Caco-2 (cell line): ENCODE results near the gene SLC1A2. TPM values are rescaled to one million over a fixed set of nuclear protein-coding genes. Genes with fewer than 3 reads are reported as not detected.

Experiments used
- BruUV-seq: library from RNA; stranded (reverse); fragments of 400-500 nt; replicated peaks from 2 replicates; lab custom pipeline; 2021; lab: Mats Ljungman, UMichigan
- CTCF ChIA-PET: fragments of 300-600 bp; sonication (Branson Sonifier 250); formaldehyde crosslinking; loops from one replicate; lab custom pipeline; 2022; ENCODE audit warnings: antibody characterized with exemption; lab: Charles Lee
- POLR2A ChIA-PET: fragments of 300-600 bp; sonication (Branson Sonifier 250); formaldehyde crosslinking; loops from one replicate; lab custom pipeline; 2022; ENCODE audit warnings: antibody characterized with exemption; lab: Charles Lee
- DNase-seq, 2 experiments: peaks; one replicate each; pipeline versions ENCODE4 v3.0.0 to v3.0.0-alpha.2; 2020 to 2022
- H3K27me3 ChIP-seq: replicated peaks from 2 replicates; pipeline ENCODE4 v1.6.0; 2011; ENCODE audit warnings: low read length; ENCODE audit not compliant: control insufficient read depth, insufficient read depth
- H3K36me3 ChIP-seq: 2 replicates; pipeline ENCODE4 v1.5.1; 2011; ENCODE audit warnings: low read length; ENCODE audit not compliant: control insufficient read depth, insufficient read depth
- H3K4me1 ChIP-seq: fragments of 250-450 bp; sonication (Bioruptor Pico); 2 replicates; pipeline ENCODE4 v1.5.1; 2020; ENCODE audit warnings: mild to moderate bottlenecking
- H3K4me3 ChIP-seq: 2 replicates; pipeline ENCODE4 v1.5.1; 2011; ENCODE audit warnings: low read depth, mild to moderate bottlenecking, control low read depth, low read length
- H3K9me3 ChIP-seq: fragments of 250-450 bp; sonication (Bioruptor Pico); 2 replicates; pipeline ENCODE4 v1.5.1; 2020; ENCODE audit warnings: mild to moderate bottlenecking, moderate library complexity
- H3K27ac Mint-ChIP-seq: one replicate; pipeline ENCODE4 v1.8.0; 2022; ENCODE audit warnings: mixed read lengths; ENCODE audit not compliant: unreplicated experiment
- H3K27me3 Mint-ChIP-seq: one replicate; pipeline ENCODE4 v1.8.0; 2022; ENCODE audit warnings: mixed read lengths; ENCODE audit not compliant: insufficient read depth, unreplicated experiment
- H3K36me3 Mint-ChIP-seq: one replicate; pipeline ENCODE4 v1.8.0; 2022; ENCODE audit warnings: mild to moderate bottlenecking, mixed read lengths; ENCODE audit not compliant: insufficient read depth, unreplicated experiment
- H3K4me1 Mint-ChIP-seq: one replicate; pipeline ENCODE4 v1.8.0; 2022; ENCODE audit warnings: low read depth, mixed read lengths; ENCODE audit not compliant: unreplicated experiment
- H3K4me3 Mint-ChIP-seq: one replicate; pipeline ENCODE4 v1.8.0; 2022; ENCODE audit warnings: mild to moderate bottlenecking, moderate library complexity, mixed read lengths; ENCODE audit not compliant: unreplicated experiment
- H3K9me3 Mint-ChIP-seq: one replicate; pipeline ENCODE4 v1.8.0; 2022; ENCODE audit warnings: mixed read lengths; ENCODE audit not compliant: unreplicated experiment
- intact Hi-C: fragments of 100-400 bp; cut with micrococcal nuclease; formaldehyde crosslinking; loops from one replicate; pipeline ENCODE4 v1.10.0; 2022; ENCODE audit not compliant: unreplicated experiment
- total RNA-seq: library from RNA; stranded (reverse); gene quantifications from 2 replicates; pipeline ENCODE4 v1.2.3, GENCODE V29; 2022
- TF ChIP-seq, protein P1 (sequence below), 2 experiments: fragments of 200-600 bp in 1 of 2; IDR thresholded peaks; 1 replicate in 1 of 2; 2 replicates in 1 of 2; pipeline versions ENCODE4 v1.5.1 to v1.8.0; 2011 to 2022; ENCODE audit warnings: antibody characterized with exemption in 1 of 2, control low read depth in 1 of 2, inconsistent platforms in 1 of 2, low read depth in 1 of 2, low read length in 1 of 2, mild to moderate bottlenecking in 1 of 2, moderate library complexity in 1 of 2; ENCODE audit not compliant: insufficient read depth in 1 of 2, severe bottlenecking in 1 of 2, unreplicated experiment in 1 of 2

SLC1A2 gene
- total RNA-seq, 1 experiment from 2014 or later = 2.0 TPM

DNA sequence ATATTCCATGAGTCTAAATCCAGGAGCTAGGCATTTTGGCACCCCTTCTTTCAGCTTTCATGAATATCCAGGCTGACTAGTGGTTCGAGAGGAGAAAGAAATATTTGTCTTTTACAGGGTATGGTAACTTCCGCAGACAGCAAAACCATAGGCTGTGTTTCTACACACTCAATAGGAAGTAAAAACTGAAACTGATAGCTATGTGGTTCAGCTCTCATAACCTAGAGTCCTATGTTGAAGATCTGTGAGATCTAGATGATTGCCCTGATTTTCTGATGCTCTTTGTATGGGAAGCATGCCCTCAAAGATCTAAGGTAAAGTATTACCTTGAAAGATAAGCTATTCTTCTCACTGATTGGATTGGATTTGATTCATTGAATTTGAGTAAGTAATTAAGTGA lies 162.1 kb downstream of the SLC1A2 start:
- Mint-ChIP-seq H3K4me1 (no peaks in the 10 kb centered on the region), H3K27ac (no peak overlapping the region), H3K9me3 (no peaks in the 10 kb centered on the region), H3K27me3 (peaks cover 5% of the 10 kb centered on the region), H3K36me3 (no peaks in the 10 kb centered on the region), H3K4me3 (no peak overlapping the region)
- CTCF ChIA-PET = no interaction called here
- H3K9me3 ChIP-seq = no peaks in the 10 kb centered on the region
- no peak overlapping the region for H3K4me3 ChIP-seq
- no TSS peak for BruUV-seq
- H3K4me1 ChIP-seq = no peaks in the 10 kb centered on the region
- no peaks in the 10 kb centered on the region for H3K27me3 ChIP-seq
- no peaks in the 10 kb centered on the region for H3K36me3 ChIP-seq
- DNase-seq = no peak
- POLR2A ChIA-PET = no interaction called here
- intact Hi-C loops = no loop called here
- TF ChIP-seq, protein P1, sequence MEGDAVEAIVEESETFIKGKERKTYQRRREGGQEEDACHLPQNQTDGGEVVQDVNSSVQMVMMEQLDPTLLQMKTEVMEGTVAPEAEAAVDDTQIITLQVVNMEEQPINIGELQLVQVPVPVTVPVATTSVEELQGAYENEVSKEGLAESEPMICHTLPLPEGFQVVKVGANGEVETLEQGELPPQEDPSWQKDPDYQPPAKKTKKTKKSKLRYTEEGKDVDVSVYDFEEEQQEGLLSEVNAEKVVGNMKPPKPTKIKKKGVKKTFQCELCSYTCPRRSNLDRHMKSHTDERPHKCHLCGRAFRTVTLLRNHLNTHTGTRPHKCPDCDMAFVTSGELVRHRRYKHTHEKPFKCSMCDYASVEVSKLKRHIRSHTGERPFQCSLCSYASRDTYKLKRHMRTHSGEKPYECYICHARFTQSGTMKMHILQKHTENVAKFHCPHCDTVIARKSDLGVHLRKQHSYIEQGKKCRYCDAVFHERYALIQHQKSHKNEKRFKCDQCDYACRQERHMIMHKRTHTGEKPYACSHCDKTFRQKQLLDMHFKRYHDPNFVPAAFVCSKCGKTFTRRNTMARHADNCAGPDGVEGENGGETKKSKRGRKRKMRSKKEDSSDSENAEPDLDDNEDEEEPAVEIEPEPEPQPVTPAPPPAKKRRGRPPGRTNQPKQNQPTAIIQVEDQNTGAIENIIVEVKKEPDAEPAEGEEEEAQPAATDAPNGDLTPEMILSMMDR (IDR thresholded peaks at IDR 0.05; ENCODE audit: insufficient read depth in 1 of 2, low read depth in 1 of 2, low read length in 1 of 2, severe bottlenecking in 1 of 2, unreplicated experiment in 1 of 2) = no peak

DNA sequence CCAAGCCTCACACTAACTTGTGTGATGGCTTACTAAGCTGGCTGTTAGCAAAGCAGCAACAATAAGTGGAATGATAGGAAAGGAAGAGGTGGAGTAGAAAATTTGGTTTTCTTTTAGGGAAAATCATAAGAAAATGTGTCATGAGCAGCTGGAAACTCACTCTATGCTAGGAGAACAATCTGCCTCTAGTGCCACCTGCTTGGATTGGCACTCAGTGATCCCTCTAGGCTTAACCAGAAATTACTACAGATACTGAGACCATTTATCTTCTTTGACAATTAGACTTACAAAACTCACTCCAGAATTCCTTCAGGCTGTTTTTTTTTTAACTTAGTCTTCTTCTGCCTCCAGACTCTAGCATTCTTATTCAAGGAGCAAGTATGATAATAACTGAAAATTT lies 163.1 kb downstream of the SLC1A2 start:
- no peak overlapping the region for H3K4me3 Mint-ChIP-seq
- H3K4me1 ChIP-seq = no peaks in the 10 kb centered on the region
- H3K4me3 ChIP-seq = no peak overlapping the region
- H3K4me1 Mint-ChIP-seq = no peaks in the 10 kb centered on the region
- H3K27ac Mint-ChIP-seq = no peak overlapping the region
- no peaks in the 10 kb centered on the region for H3K36me3 Mint-ChIP-seq
- H3K9me3 Mint-ChIP-seq = no peaks in the 10 kb centered on the region
- ChIA-PET POLR2A (no interaction called here), CTCF (no interaction called here)
- no peaks in the 10 kb centered on the region for H3K36me3 ChIP-seq
- TF ChIP-seq, protein P1 (IDR thresholded peaks at IDR 0.05; ENCODE audit: insufficient read depth in 1 of 2, low read depth in 1 of 2, low read length in 1 of 2, severe bottlenecking in 1 of 2, unreplicated experiment in 1 of 2) = no peak
- no peaks in the 10 kb centered on the region for H3K9me3 ChIP-seq
- no TSS peak for BruUV-seq
- H3K27me3 Mint-ChIP-seq = peaks cover 5% of the 10 kb centered on the region
- no peaks in the 10 kb centered on the region for H3K27me3 ChIP-seq
- no peak for DNase-seq
- intact Hi-C loops = no loop called here

DNA sequence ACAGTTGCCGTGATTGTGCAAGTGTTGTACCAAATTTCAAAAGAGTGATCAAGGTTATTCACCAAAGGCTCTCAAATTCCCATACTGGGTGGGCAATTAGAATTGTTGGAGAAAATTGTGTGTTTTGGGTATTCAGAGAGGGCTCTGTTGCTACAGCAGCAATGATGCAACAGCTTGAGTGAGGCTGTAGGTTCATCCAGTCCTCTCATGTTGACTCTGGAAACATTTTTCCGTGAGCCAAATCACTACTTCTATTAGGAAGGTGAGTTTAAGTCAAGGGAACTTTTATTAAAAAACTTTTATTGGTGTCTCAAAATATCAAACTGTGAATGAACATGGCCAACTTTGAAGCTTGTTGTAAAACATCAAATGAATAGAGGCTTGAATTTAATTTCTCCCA lies 163.8 kb downstream of the SLC1A2 start:
- Histone ChIP-seq H3K9me3 (no peaks in the 10 kb centered on the region), H3K4me3 (no peak overlapping the region), H3K4me1 (no peaks in the 10 kb centered on the region), H3K27me3 (no peaks in the 10 kb centered on the region), H3K36me3 (no peaks in the 10 kb centered on the region)
- ChIA-PET CTCF (no interaction called here), POLR2A (no interaction called here)
- DNase-seq = no peak
- Mint-ChIP-seq H3K4me3 (no peak overlapping the region), H3K36me3 (no peaks in the 10 kb centered on the region), H3K4me1 (no peaks in the 10 kb centered on the region), H3K27ac (no peak overlapping the region), H3K27me3 (peaks cover 5% of the 10 kb centered on the region), H3K9me3 (no peaks in the 10 kb centered on the region)
- TF ChIP-seq, protein P1 (IDR thresholded peaks at IDR 0.05; ENCODE audit: insufficient read depth in 1 of 2, low read depth in 1 of 2, low read length in 1 of 2, severe bottlenecking in 1 of 2, unreplicated experiment in 1 of 2) = no peak
- no TSS peak for BruUV-seq
- intact Hi-C loops = no loop called here
